Body of pancreas (tissue), 4 donors: ENCODE results near the gene NXT1. TPM values are rescaled to one million over a fixed set of nuclear protein-coding genes. Genes with fewer than 3 reads are reported as not detected.

Experiments used
- ATAC-seq: fragments of 150-250 bp; one replicate; pipeline ENCODE4 v1.9.1; 2016
- DNase-seq, 4 donors: peaks; one replicate each; pipeline ENCODE4 v3.0.0-alpha.2; 2019
- H3K27ac ChIP-seq, 4 donors: fragments of 200-600 bp; sonication (generic); 1 replicate in 3 of 4; 2 replicates in 1 of 4; pipeline versions ENCODE4 v1.5.1 to v1.6.1; 2016 to 2019; ENCODE audit warnings: mild to moderate bottlenecking in 1 of 4, mixed read lengths in 1 of 4, moderate library complexity in 1 of 4
- H3K27me3 ChIP-seq, 2 donors: fragments of 200-600 bp; sonication (generic); one replicate each; pipeline ENCODE4 v1.6.0; 2016; ENCODE audit warnings: mild to moderate bottlenecking in 1 of 2
- H3K36me3 ChIP-seq, 2 donors: fragments of 200-600 bp; sonication (generic); replicated peaks in 1 of 2; 2 replicates each; pipeline ENCODE4 v1.5.1; 2016; ENCODE audit warnings: low read depth in 2 of 2; ENCODE audit not compliant: insufficient read depth in 1 of 2
- H3K4me1 ChIP-seq: fragments of 200-600 bp; sonication (generic); one replicate; pipeline ENCODE4 v1.6.0; 2016
- H3K4me3 ChIP-seq, 2 donors: fragments of 200-600 bp; sonication (generic); 1 replicate in 1 of 2; 2 replicates in 1 of 2; pipeline ENCODE4 v1.5.1; 2016 to 2019
- H3K9me3 ChIP-seq, 3 donors: fragments of 200-600 bp; sonication (generic); 1 replicate in 2 of 3; 2 replicates in 1 of 3; pipeline ENCODE4 v1.5.1; 2016
- CTCF ChIP-seq, 7 experiments: fragments of 450-650 bp in 4 of 7; fragments of 200-600 bp in 3 of 7; sonication (generic) in 3 of 7; IDR thresholded peaks; one replicate each; pipeline ENCODE4 v1.5.1; 2016 to 2019; ENCODE audit warnings: antibody characterized with exemption in 7 of 7
- POLR2A ChIP-seq, 3 donors: fragments of 450-650 bp; IDR thresholded peaks; one replicate each; pipeline ENCODE4 v1.6.1; 2016; ENCODE audit warnings: antibody characterized with exemption in 3 of 3, mild to moderate bottlenecking in 2 of 3
- WGBS, 2 donors: methylation state at CpG; one replicate each; pipeline ENCODE4 v1.1.5; 2017; 5-methylcytosine and 5-hydroxymethylcytosine counted together
- intact Hi-C: fragments of 100-400 bp; cut with DNase I; formaldehyde crosslinking; loops from one replicate; pipeline ENCODE4 v1.15.1; 2023
- total RNA-seq, 2 donors: library from RNA; depleted of rRNA; stranded (reverse); fragments of >200 nt; gene quantifications; one replicate each; pipeline ENCODE4 v1.1.0, GENCODE V29; 2016

The NXT1 gene
- total RNA-seq, 2 donors from 2014 or later: 6.5 to 16.2 TPM

- peak overlapping the region; percentile 85 to 100 (median 94) for H3K27ac ChIP-seq
- TF ChIP-seq CTCF (IDR thresholded peaks at IDR 0.05) (peak in 1 of 7 experiments; percentile 11), POLR2A (IDR thresholded peaks at IDR 0.05) (peak in 2 of 3 donors; percentile 23 to 44)
- ATAC-seq (no peak), DNase-seq (peak; percentile 55 to 64 (median 55))
- H3K4me1 ChIP-seq: peaks cover 64% of the 10 kb centered on the region
- peak overlapping the region; percentile 44 to 72 for H3K4me3 ChIP-seq
- H3K36me3 ChIP-seq: no peaks in the 10 kb centered on the region
- 3 to 15% methylated on average over 7 to 43 of the region's 50 CpGs for WGBS, 2 donors
- H3K27me3 ChIP-seq: no peaks in the 10 kb centered on the region
- intact Hi-C loops: no loop called here
- H3K9me3 ChIP-seq: no peaks in the 10 kb centered on the region
These were observed 12.0 kb downstream of the NXT1 start for GRCh38 chr20:23362392-23363256.

DNA sequence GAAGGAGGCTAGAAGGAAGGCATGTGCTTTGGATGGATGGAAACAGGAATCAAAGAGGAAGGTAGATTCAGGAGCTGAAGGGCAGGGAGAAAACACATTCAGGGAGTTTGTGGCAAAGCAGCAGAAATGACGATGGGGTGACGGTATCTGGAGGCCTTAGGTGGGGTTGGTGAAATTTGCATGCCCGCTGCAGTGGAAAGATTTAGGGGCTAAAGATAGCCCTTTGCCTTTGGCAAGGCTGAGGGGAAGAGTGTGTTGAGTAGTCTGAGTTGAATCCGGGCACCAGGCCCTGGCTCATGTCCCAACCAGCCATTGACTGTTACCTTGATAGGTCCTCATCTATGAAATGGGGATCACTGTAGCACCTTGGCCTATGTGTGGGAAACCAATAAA lies 12.7 kb downstream of the NXT1 start:
- Histone ChIP-seq H3K4me1 (peaks cover 70% of the 10 kb centered on the region), H3K36me3 (no peaks in the 10 kb centered on the region), H3K27me3 (no peaks in the 10 kb centered on the region), H3K9me3 (no peaks in the 10 kb centered on the region), H3K27ac (peak overlapping the region in 2 of 4 donors; percentile 99 to 100), H3K4me3 (no peak overlapping the region)
- ATAC-seq (no peak), DNase-seq (peak in 1 of 4 donors; percentile 47)
- intact Hi-C loops: no loop called here
- no peak for TF ChIP-seq CTCF (IDR thresholded peaks at IDR 0.05)
- no peak for TF ChIP-seq POLR2A (IDR thresholded peaks at IDR 0.05)
- 54% methylated on average over 4 of the region's 4 CpGs for WGBS, 2 donors

DNA sequence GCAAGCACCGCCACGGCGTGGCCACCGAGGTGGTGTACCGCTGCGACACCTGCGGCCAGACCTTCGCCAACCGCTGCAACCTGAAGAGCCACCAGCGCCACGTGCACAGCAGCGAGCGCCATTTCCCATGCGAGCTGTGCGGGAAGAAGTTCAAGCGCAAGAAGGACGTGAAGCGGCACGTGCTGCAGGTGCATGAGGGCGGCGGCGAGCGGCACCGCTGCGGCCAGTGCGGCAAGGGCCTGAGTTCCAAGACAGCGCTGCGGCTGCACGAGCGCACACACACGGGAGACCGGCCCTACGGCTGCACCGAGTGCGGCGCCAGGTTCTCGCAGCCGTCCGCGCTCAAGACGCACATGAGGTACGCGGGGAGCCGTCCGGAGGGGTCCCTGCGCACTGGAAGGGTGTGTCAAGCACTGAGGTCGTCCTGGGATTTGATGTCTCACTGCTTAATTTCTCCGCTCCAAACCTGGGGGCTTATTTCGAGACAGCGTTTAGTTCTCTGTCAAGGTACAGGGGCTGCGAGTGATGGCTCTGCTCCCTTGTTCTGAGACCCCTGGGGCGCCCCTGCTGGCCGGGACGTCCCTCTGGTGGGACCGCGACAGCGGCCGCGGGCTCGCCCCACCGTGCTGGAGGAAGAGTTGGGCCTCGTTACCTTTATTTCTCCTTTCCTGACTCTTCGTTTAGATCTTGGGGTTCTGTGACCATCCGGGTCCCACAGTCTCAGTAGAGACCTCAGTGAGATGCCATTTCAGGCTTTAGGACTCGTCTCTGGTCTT lies 15.0 kb downstream of the NXT1 start:
- H3K9me3 ChIP-seq: no peaks in the 10 kb centered on the region
- ATAC-seq: no peak
- no peak for DNase-seq
- H3K27me3 ChIP-seq: no peaks in the 10 kb centered on the region
- no peaks in the 10 kb centered on the region for H3K36me3 ChIP-seq
- 93% methylated on average over 33 to 65 of the region's 65 CpGs for WGBS, 2 donors
- H3K27ac ChIP-seq: peak overlapping the region in 2 of 4 donors; percentile 10 to 21
- intact Hi-C loops: no loop called here
- peaks cover 53% of the 10 kb centered on the region for H3K4me1 ChIP-seq
- H3K4me3 ChIP-seq: no peak overlapping the region
- TF ChIP-seq CTCF (IDR thresholded peaks at IDR 0.05): no peak
- no peak for TF ChIP-seq POLR2A (IDR thresholded peaks at IDR 0.05)

DNA sequence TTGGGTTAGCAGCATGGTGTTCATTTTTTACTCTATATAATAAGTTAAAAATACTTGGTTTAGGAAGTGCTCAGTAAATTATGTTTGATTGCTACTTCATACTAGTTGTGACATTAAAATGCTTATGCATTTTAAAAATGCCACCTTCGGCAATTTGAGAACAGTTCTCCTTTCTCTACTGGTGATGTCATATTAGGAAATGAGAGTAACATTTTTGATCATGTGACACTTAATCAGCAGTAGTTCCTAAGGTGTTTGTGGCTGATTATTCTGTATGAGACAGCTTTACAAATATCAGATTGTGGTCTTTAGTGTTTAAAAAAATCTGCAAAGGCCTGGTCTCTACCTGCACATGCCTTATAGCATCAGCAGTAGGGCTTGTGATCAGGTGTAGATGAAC lies 15.8 kb downstream of the NXT1 start:
- Histone ChIP-seq H3K4me3 (no peak overlapping the region), H3K27ac (peak overlapping the region in 2 of 4 donors; percentile 10 to 21), H3K27me3 (no peaks in the 10 kb centered on the region), H3K4me1 (peaks cover 45% of the 10 kb centered on the region), H3K36me3 (no peaks in the 10 kb centered on the region), H3K9me3 (no peaks in the 10 kb centered on the region)
- DNase-seq (no peak), ATAC-seq (no peak)
- 21 to 29% methylated on average over 1 of the region's 1 CpG for WGBS, 2 donors
- TF ChIP-seq POLR2A (IDR thresholded peaks at IDR 0.05) (no peak), CTCF (IDR thresholded peaks at IDR 0.05) (no peak)
- intact Hi-C loops: no loop called here
